C4-2B (cell line): Measurements from ENCODE around the gene WEE1.

Experiments used
- ZFX ChIP-seq: fragments of 450-650 bp; IDR thresholded peaks from 2 replicates; pipeline ENCODE4 v1.6.1; 2017
- TF ChIP-seq, protein P1 (sequence below): fragments of 450-650 bp; conservative IDR thresholded peaks from 2 replicates; pipeline ENCODE4 v1.5.1; 2017; ENCODE audit warnings: mild to moderate bottlenecking

DNA sequence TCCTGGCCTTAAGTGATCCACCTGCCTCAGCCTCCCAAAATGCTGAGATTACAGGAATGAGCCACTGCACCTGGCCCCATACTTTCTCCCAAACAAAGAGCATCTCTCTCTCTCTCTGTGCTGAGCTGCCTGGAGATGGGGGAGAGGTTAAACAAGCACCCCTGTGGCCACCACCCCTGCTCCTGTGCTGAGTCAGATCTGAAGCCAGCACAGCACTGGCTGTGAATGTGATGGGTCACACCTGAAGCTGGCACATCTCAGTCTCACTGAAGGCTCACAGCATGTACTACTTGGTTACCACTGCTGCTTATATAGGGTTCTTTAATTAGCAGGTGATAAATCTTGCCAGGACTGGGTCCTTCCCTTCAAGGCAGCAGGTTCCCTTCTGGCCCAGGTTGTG, 10.8 kb upstream of the WEE1 start:
- TF ChIP-seq, protein P1, sequence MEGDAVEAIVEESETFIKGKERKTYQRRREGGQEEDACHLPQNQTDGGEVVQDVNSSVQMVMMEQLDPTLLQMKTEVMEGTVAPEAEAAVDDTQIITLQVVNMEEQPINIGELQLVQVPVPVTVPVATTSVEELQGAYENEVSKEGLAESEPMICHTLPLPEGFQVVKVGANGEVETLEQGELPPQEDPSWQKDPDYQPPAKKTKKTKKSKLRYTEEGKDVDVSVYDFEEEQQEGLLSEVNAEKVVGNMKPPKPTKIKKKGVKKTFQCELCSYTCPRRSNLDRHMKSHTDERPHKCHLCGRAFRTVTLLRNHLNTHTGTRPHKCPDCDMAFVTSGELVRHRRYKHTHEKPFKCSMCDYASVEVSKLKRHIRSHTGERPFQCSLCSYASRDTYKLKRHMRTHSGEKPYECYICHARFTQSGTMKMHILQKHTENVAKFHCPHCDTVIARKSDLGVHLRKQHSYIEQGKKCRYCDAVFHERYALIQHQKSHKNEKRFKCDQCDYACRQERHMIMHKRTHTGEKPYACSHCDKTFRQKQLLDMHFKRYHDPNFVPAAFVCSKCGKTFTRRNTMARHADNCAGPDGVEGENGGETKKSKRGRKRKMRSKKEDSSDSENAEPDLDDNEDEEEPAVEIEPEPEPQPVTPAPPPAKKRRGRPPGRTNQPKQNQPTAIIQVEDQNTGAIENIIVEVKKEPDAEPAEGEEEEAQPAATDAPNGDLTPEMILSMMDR, result no peak
- no peak for TF ChIP-seq ZFX
